Activated B cell treated with CpG ODN at 0.5 μM for 24 hours (primary cell): ENCODE data around the gene KRT9. TPM values are rescaled to one million over a fixed set of nuclear protein-coding genes. Genes with fewer than 3 reads are reported as not detected.
"Not testable (repeated sequence)": the region's sequence is repeated elsewhere in the genome, so short reads cannot be mapped to it uniquely, and the experiment has no call there.

Source experiments
- ATAC-seq: fragments of 200-7000 bp; cut with Tn5 transposase; one replicate; pipeline ENCODE4 v1.10.0; 2021; ENCODE audit warnings: low read depth, mild to moderate bottlenecking, moderate library complexity
- CTCF ChIA-PET: fragments of 350-600 bp; sonication (Branson Sonifier 250); formaldehyde crosslinking; loops from one replicate; lab custom pipeline; 2021; ENCODE audit warnings: antibody characterized with exemption; lab: Charles Lee
- POLR2A ChIA-PET: fragments of 350-600 bp; sonication (Branson Sonifier 250); formaldehyde crosslinking; loops from one replicate; lab custom pipeline; 2021; ENCODE audit warnings: antibody characterized with exemption; lab: Charles Lee
- DNase-seq: peaks from one replicate; pipeline ENCODE4 v3.0.0; 2022
- H3K27ac Mint-ChIP-seq: one replicate; pipeline ENCODE4 v1.8.0; 2020; ENCODE audit warnings: mixed read lengths
- H3K27me3 Mint-ChIP-seq: one replicate; pipeline ENCODE4 v1.8.0; 2021; ENCODE audit warnings: mixed read lengths
- H3K36me3 Mint-ChIP-seq: one replicate; pipeline ENCODE4 v1.8.0; 2021; ENCODE audit warnings: low read depth, mixed read lengths
- H3K4me1 Mint-ChIP-seq: one replicate; pipeline ENCODE4 v1.8.0; 2021; ENCODE audit warnings: mixed read lengths
- H3K4me3 Mint-ChIP-seq: one replicate; pipeline ENCODE4 v1.8.0; 2020; ENCODE audit warnings: mild to moderate bottlenecking, mixed read lengths
- H3K9me3 Mint-ChIP-seq: one replicate; pipeline ENCODE4 v1.8.0; 2020; ENCODE audit warnings: mixed read lengths
- intact Hi-C: fragments of 100-400 bp; cut with micrococcal nuclease; formaldehyde crosslinking; loops from one replicate; pipeline ENCODE4 v1.15.1; 2024
- total RNA-seq: library from RNA; stranded (reverse); gene quantifications from 2 replicates; pipeline ENCODE4 v1.2.3, GENCODE V29; 2022
- TF ChIP-seq, protein P1 (sequence below): fragments of 200-600 bp; IDR thresholded peaks from one replicate; pipeline ENCODE4 v1.8.0; 2022; ENCODE audit warnings: antibody characterized with exemption, mild to moderate bottlenecking

Gene KRT9
- total RNA-seq = not detected in 2 replicates

DNA sequence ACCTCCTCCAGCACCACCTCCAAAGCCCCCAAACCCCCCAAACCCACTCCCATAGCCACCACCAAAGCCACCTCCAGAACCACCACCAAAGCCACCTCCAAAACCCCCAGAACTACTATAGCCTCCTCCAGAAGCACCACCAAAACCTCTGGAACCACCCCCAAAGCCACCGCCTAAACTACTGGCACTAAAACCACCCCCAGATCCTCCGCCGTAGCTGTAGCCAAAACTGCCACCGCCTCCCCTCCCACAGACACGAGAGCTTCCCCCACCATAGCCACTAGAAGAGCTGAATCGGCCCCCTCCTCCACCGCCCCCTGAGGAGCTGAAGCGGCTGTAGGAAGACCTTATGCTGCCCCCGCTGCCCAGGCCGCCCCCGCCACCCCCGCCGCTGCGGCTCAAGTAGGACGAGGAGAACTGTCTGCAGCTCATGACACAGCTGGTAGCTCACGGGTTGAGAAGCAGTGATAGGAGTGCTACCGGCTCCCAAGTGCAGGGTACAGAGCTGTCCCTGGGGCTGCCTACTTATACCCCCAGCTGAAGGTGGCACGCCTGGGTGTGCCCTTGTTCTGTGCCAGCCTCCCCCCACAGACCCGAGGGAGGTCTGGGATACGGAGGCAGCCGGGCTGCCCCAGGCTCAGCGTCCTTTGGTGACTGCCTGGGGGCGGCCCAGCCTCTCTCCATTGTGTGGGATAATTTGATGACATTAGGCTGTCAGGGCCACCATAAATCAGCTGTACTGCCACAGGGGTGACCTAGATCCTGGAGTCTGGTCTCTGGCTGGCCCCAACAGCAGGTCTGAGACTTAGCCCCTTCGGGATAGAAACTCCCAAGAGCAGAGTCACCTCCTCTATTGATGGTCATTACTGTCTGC, at the start of gene KRT9:
Gene KRT9, minus strand, starts transcription at position 499 of the 874 bp plus-strand sequence. Its CDS starts 67 bp downstream, at position 432.
- H3K4me1 Mint-ChIP-seq = peaks cover 3% of the 10 kb centered on the region
- POLR2A ChIA-PET = no interaction called here
- H3K27me3 Mint-ChIP-seq = peaks cover 23% of the 10 kb centered on the region
- H3K9me3 Mint-ChIP-seq = peaks cover 6% of the 10 kb centered on the region
- ATAC-seq = no peak
- H3K36me3 Mint-ChIP-seq = no peaks in the 10 kb centered on the region
- intact Hi-C loops = no loop called here
- CTCF ChIA-PET = interaction anchor here (0.8 kb wide), 1 partner anchor 23 kb away, joined by 4 read pairs; no protein-coding TSS in a partner anchor
- TF ChIP-seq, protein P1, sequence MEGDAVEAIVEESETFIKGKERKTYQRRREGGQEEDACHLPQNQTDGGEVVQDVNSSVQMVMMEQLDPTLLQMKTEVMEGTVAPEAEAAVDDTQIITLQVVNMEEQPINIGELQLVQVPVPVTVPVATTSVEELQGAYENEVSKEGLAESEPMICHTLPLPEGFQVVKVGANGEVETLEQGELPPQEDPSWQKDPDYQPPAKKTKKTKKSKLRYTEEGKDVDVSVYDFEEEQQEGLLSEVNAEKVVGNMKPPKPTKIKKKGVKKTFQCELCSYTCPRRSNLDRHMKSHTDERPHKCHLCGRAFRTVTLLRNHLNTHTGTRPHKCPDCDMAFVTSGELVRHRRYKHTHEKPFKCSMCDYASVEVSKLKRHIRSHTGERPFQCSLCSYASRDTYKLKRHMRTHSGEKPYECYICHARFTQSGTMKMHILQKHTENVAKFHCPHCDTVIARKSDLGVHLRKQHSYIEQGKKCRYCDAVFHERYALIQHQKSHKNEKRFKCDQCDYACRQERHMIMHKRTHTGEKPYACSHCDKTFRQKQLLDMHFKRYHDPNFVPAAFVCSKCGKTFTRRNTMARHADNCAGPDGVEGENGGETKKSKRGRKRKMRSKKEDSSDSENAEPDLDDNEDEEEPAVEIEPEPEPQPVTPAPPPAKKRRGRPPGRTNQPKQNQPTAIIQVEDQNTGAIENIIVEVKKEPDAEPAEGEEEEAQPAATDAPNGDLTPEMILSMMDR = no peak
- H3K27ac Mint-ChIP-seq = no peak within 1 kb of the TSS
- no peak for DNase-seq
- H3K4me3 Mint-ChIP-seq = no peak within 1 kb of the TSS

GRCh38 chr17:41621435-41621817, 49.6 kb upstream of the KRT9 start:
- not testable (repeated sequence) for H3K9me3 Mint-ChIP-seq

DNA sequence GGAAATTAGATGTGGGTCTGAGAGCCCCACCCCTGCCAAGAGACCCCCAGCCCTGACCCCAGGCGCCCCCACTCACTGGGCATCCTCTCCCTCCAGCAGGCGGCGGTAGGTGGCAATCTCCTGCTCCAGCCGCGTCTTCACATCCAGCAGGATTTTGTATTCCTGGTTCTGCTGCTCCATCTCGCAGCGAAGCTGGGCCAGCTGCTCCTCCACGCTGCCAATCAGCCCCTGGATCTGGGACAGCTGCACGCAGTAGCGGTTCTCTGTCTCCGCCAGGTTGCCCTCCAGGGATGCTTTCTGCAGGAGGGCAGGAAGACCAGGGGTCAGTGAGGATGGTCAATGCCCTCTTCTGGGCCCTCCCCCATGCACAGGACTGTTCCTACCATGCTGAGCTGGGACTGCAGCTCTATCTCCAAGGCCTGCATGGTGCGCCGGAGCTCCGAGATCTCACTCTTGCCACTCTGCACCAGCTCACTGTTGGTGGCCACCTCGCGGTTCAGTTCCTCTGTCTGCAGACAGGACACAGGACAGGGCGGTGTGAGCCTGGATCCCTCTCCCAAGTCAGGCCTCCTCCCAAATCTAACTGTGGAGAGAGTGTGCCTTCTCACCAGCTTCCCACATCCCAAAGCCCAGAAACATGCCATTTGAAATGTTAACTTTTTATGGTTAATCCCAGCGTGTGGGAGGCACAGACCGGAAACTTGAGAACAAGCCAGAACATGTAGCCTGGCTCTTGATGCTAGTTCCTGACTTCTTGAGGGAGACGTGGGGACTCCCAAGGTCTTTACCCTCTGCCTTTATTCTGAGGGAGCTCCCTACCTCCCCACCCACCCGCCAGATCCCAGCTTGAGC, 49.0 kb upstream of the KRT9 start:
- DNase-seq (no peak), ATAC-seq (no peak)
- CTCF ChIA-PET = interaction anchor here (1.3 kb wide), 1 partner anchor 28 kb away, joined by 5 read pairs; no protein-coding TSS in a partner anchor
- Mint-ChIP-seq H3K9me3 (no peaks in the 10 kb centered on the region), H3K4me3 (no peak overlapping the region), H3K27me3 (peaks cover 11% of the 10 kb centered on the region), H3K36me3 (no peaks in the 10 kb centered on the region), H3K27ac (no peak overlapping the region), H3K4me1 (no peaks in the 10 kb centered on the region)
- TF ChIP-seq, protein P1 = no peak
- POLR2A ChIA-PET = no interaction called here
- intact Hi-C loops = no loop called here

More at GRCh38 chr17:41621435-41621817, 49.6 kb upstream of the KRT9 start:
- intact Hi-C loops, ATAC-seq, H3K36me3 Mint-ChIP-seq, CTCF ChIA-PET, H3K4me3 Mint-ChIP-seq, DNase-seq, H3K4me1 Mint-ChIP-seq, H3K27ac Mint-ChIP-seq, POLR2A ChIA-PET: not testable (repeated sequence)
- peaks cover 12% of the 10 kb centered on the region for H3K27me3 Mint-ChIP-seq

GRCh38 chr17:41619927-41620582, 48.2 kb upstream of the KRT9 start:
- H3K36me3 Mint-ChIP-seq = not testable (repeated sequence)

GRCh38 chr17:41619036-41619926, 47.4 kb upstream of the KRT9 start:
- no peaks in the 10 kb centered on the region for H3K36me3 Mint-ChIP-seq
- ATAC-seq (no peak), DNase-seq (peak; percentile 4)
- no peaks in the 10 kb centered on the region for H3K4me1 Mint-ChIP-seq
- intact Hi-C loops = no loop called here
- no peak overlapping the region for H3K27ac Mint-ChIP-seq
- peaks cover 11% of the 10 kb centered on the region for H3K27me3 Mint-ChIP-seq
- no peaks in the 10 kb centered on the region for H3K9me3 Mint-ChIP-seq
- TF ChIP-seq, protein P1 = no peak
- H3K4me3 Mint-ChIP-seq = no peak overlapping the region
- CTCF ChIA-PET = interaction anchor here (1.3 kb wide), 1 partner anchor 29 kb away, joined by 5 read pairs; no protein-coding TSS in a partner anchor
- POLR2A ChIA-PET = no interaction called here

More at GRCh38 chr17:41619927-41620582, 48.2 kb upstream of the KRT9 start:
- intact Hi-C loops, H3K4me3 Mint-ChIP-seq, DNase-seq, ATAC-seq, POLR2A ChIA-PET, H3K4me1 Mint-ChIP-seq, H3K27ac Mint-ChIP-seq, H3K9me3 Mint-ChIP-seq: not testable (repeated sequence)
- CTCF ChIA-PET = interaction anchor here (1.3 kb wide), 1 partner anchor 29 kb away, joined by 5 read pairs; no protein-coding TSS in a partner anchor
- peaks cover 11% of the 10 kb centered on the region for H3K27me3 Mint-ChIP-seq
